ENCODE data around the gene GLIPR1L1.

Gene GLIPR1L1

DNA sequence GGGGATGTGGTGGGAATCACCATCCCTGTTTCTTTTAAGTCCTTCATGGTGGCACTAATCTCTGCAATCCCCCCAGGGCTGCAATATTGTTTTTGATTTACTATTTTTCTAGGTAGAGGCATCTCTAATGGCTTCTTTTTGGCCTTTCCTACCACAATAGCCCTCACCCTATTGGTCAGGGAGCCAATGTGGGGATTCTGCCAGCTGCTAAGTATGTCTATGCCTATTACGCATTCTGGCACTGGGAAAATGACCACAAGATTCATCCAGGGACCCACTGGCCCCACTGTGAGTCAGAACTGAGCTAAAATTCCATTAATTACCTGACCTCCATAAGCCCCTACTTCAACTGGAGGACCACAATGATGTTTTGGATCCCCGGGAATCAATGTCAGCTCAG is 40.5 kb downstream of the GLIPR1L1 start:
- DNase-seq (ENCODE audit: extremely low read depth, low read depth), result no peak
- no peak for TF ChIP-seq CTCF (IDR thresholded peaks at IDR 0.05; ENCODE audit: low read depth, low read length)

DNA sequence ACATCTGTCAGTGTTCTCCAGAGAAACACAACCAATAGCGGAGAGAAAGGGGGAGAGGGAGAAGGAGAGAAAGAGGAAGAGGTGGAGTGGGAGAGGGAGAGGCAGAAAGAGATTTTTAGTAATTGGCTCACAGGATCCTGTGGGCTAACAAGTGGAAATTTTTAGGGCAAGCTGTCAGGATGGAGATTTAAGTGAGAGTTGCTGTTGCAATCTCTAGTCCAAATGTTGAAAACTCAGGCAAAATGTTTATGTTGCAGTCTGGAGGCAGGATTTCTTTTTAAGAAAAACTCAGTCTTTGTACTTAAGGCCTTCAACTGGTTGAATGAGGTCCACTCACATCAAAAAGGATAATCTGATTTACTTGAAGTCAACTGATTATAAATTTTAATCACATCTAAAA is 43.9 kb downstream of the GLIPR1L1 start:
- no peak for DNase-seq (ENCODE audit: extremely low read depth, low read depth)
- no peak for TF ChIP-seq CTCF (IDR thresholded peaks at IDR 0.05; ENCODE audit: low read depth, low read length)

- no peak for DNase-seq (ENCODE audit: extremely low read depth, low read depth)
- TF ChIP-seq CTCF (IDR thresholded peaks at IDR 0.05; ENCODE audit: low read depth, low read length), result no peak
Observed at GRCh38 chr12:75389061-75389460, 54.6 kb downstream of the GLIPR1L1 start.

DNA sequence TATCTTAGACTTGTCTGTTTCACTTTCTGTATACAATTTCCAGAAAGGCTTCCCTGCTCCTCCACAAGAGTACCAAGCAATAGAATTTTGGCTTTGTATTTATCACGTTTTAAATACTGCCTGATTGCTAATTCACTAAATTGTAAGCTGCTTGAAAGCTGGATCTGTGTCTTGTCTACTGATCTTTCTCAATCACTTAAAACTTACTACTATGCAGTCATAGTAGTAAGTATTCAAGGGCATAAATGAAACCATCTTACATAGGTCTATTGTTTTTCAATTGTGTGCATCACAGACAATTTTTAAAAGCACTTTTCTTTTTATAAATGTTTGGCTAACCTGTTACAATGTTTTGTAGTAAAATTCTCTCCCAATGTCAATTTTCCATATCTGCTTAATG is 55.2 kb downstream of the GLIPR1L1 start:
- no peak for TF ChIP-seq CTCF (IDR thresholded peaks at IDR 0.05; ENCODE audit: low read depth, low read length)
- no peak for DNase-seq (ENCODE audit: extremely low read depth, low read depth)

DNA sequence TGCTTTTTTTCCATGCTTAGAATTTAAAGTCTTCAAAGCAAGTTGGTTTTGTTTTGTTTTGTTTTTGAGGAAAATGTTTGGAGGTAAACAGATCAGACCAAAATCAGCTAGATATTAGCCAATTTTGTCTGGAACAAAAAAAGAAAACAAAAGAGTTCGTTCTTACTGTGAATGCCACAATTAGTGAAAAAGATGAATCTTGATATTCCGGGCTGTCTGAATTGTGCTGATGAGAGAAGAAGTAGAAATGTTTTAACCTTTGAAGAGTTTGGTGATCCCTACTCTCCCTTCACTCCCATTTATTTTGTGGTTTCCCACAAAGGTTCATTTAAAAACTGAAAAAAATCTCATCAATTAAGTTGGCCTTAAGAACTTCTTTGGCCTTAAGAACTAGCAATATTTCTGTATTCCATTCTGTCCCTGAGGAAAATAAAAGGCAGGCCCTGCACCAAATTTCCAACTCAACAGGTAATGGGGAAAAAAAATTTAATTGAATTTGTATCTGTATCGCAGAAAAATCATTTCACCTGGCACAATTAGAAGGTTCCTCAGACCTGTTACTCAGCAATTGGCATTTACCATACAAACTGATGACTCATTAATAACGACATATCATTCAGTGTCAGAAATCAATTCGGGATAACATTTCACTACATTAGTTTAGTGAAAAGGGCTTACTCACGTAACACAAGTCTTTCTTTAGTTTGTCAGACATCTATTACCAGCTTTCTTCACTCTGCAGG is 55.9 kb downstream of the GLIPR1L1 start:
- no peak for TF ChIP-seq CTCF (IDR thresholded peaks at IDR 0.05; ENCODE audit: low read depth, low read length)
- DNase-seq (ENCODE audit: extremely low read depth, low read depth), result no peak

- peak; percentile 97 for DNase-seq (ENCODE audit: extremely low read depth, low read depth)
- peak; percentile 91 for TF ChIP-seq CTCF (IDR thresholded peaks at IDR 0.05; ENCODE audit: low read depth, low read length)
Observed at GRCh38 chr12:75390899-75391538, 56.5 kb downstream of the GLIPR1L1 start, which contains the start of gene GLIPR1L2. Gene GLIPR1L2, plus strand, starts transcription at chr12:75391089. Its CDS starts 28 bp downstream, at chr12:75391117.

- no peak for DNase-seq (ENCODE audit: extremely low read depth, low read depth)
- TF ChIP-seq CTCF (IDR thresholded peaks at IDR 0.05; ENCODE audit: low read depth, low read length), result no peak
Observed at GRCh38 chr12:75404231-75404630, 69.8 kb downstream of the GLIPR1L1 start.
